Small intestine (tissue), 7 donors: ENCODE results near the gene TNC. TPM values are rescaled to one million over a fixed set of nuclear protein-coding genes. Genes with fewer than 3 reads are reported as not detected.
A peak's percentile ranks its signal among the peaks of the same experiment; 100 is the strongest.
"Not testable (repeated sequence)": the region's sequence is repeated elsewhere in the genome, so short reads cannot be mapped to it uniquely, and the experiment has no call there.

Experiments
- DNase-seq, 2 donors: peaks; one replicate each; pipeline versions ENCODE4 v3.0.0 to v3.0.0-alpha.2; 2013
- FAIRE-seq: peaks from 2 replicates; lab custom pipeline; 2012; peaks lifted over from hg19 to GRCh38; lab: Jason Lieb, UNC
- H3K27ac ChIP-seq, 3 donors: one replicate each; pipeline ENCODE4 v1.5.1; 2013; ENCODE audit warnings: low read length in 2 of 3, mild to moderate bottlenecking in 2 of 3, control low read depth in 1 of 3, inconsistent platforms in 1 of 3, low read depth in 1 of 3, moderate library complexity in 1 of 3
- H3K27me3 ChIP-seq, 3 donors: one replicate each; pipeline ENCODE4 v1.6.1; 2013; ENCODE audit warnings: low read length in 3 of 3, inconsistent platforms in 1 of 3; ENCODE audit not compliant: control insufficient read depth in 3 of 3, insufficient read depth in 3 of 3
- H3K36me3 ChIP-seq, 3 donors: one replicate each; pipeline ENCODE4 v1.6.1; 2013; ENCODE audit warnings: low read length in 3 of 3, inconsistent platforms in 1 of 3, low read depth in 1 of 3, mild to moderate bottlenecking in 1 of 3, moderate library complexity in 1 of 3; ENCODE audit not compliant: control insufficient read depth in 3 of 3, insufficient read depth in 2 of 3
- H3K4me1 ChIP-seq, 3 donors: one replicate each; pipeline ENCODE4 v1.6.1; 2013; ENCODE audit warnings: low read length in 2 of 3, inconsistent platforms in 1 of 3, low read depth in 1 of 3, mild to moderate bottlenecking in 1 of 3, moderate library complexity in 1 of 3; ENCODE audit not compliant: control insufficient read depth in 3 of 3, insufficient read depth in 2 of 3
- H3K4me3 ChIP-seq, 3 donors: one replicate each; pipeline ENCODE4 v1.5.1; 2013; ENCODE audit warnings: low read length in 3 of 3, control low read depth in 1 of 3, inconsistent platforms in 1 of 3, low read depth in 1 of 3, mild to moderate bottlenecking in 1 of 3, moderate library complexity in 1 of 3
- H3K9me3 ChIP-seq, 2 donors: one replicate each; pipeline ENCODE4 v1.6.1; 2013; ENCODE audit warnings: low read depth in 1 of 2, low read length in 1 of 2; ENCODE audit not compliant: control insufficient read depth in 2 of 2, insufficient read depth in 1 of 2
- WGBS, 3 donors: extraction: QIAGEN DNeasy Blood & Tissue Kit; methylation state at CpG; one replicate each; pipeline ENCODE4 v1.1.7; 2013; 5-methylcytosine and 5-hydroxymethylcytosine counted together
- polyA plus RNA-seq, 4 donors: library from polyadenylated mRNA; stranded (reverse) in 3 of 4; unstranded in 1 of 4; fragments of 200-250 nt in 3 of 4; fragments of 120-200 nt in 1 of 4; gene quantifications; one replicate each; pipeline versions ENCODE4 v1.2.1 to v1.2.3, GENCODE V29; 2013
- donor health status: healthy with polysubstance abuse.
- donor health status: control.
- donor health status: control.
- donor health status: Bipolar disorder and iron deficiency.
- donor health status: healthy.

Gene TNC
- polyA plus RNA-seq, 4 donors: 0.54 to 19.6 (median 3.9) TPM

- no peaks in the 10 kb centered on the region for H3K36me3 ChIP-seq
- peaks cover 0 to 8% (median 0%) of the 10 kb centered on the region in 3 donors for H3K4me1 ChIP-seq
- H3K9me3 ChIP-seq: no peaks in the 10 kb centered on the region
- H3K27ac ChIP-seq: no peak overlapping the region
- no peak for FAIRE-seq
- no peak for DNase-seq
- WGBS, 3 donors: 72 to 95% (median 83%) methylated on average over 12 of the region's 12 CpGs
- H3K4me3 ChIP-seq: no peak overlapping the region
- peaks cover 0 to 3% (median 0%) of the 10 kb centered on the region in 3 donors for H3K27me3 ChIP-seq
These were observed 14.7 kb upstream of the TNC start for GRCh38 chr9:115132648-115133047.

- H3K27ac ChIP-seq: no peak overlapping the region
These were observed 12.2 kb upstream of the TNC start for GRCh38 chr9:115130176-115130575.

GRCh38 chr9:115128726-115129125 lies 10.8 kb upstream of the TNC start:
- not testable (repeated sequence) for H3K27ac ChIP-seq, H3K9me3 ChIP-seq, H3K36me3 ChIP-seq, H3K27me3 ChIP-seq, FAIRE-seq, H3K4me1 ChIP-seq, DNase-seq, H3K4me3 ChIP-seq
- 85 to 86% (median 85%) methylated on average over 6 of the region's 6 CpGs for whole genome bisulfite sequencing, 3 donors

More at GRCh38 chr9:115130176-115130575, 12.2 kb upstream of the TNC start:
- Histone ChIP-seq H3K4me3 (no peak overlapping the region), H3K27me3 (peaks cover 0 to 3% (median 0%) of the 10 kb centered on the region in 3 donors), H3K36me3 (no peaks in the 10 kb centered on the region), H3K4me1 (no peaks in the 10 kb centered on the region), H3K9me3 (peaks cover 0 to 3% of the 10 kb centered on the region in 2 donors)
- FAIRE-seq (no peak), DNase-seq (no peak)
- WGBS, 3 donors: 73 to 84% (median 83%) methylated on average over 3 of the region's 3 CpGs

- no peak overlapping the region for H3K4me3 ChIP-seq
- no peak for FAIRE-seq
- H3K36me3 ChIP-seq: no peaks in the 10 kb centered on the region
- H3K27me3 ChIP-seq: peaks cover 0 to 4% (median 0%) of the 10 kb centered on the region in 3 donors
- H3K9me3 ChIP-seq: peaks cover 0 to 3% of the 10 kb centered on the region in 2 donors
- no peaks in the 10 kb centered on the region for H3K4me1 ChIP-seq
- no peak overlapping the region for H3K27ac ChIP-seq
- WGBS, 3 donors: 20 to 49% (median 37%) methylated on average over 4 of the region's 4 CpGs
- no peak for DNase-seq
These were observed 9.3 kb upstream of the TNC start for GRCh38 chr9:115127191-115127817.

GRCh38 chr9:115126404-115126803 lies 8.4 kb upstream of the TNC start:
- DNase-seq: no peak
- Histone ChIP-seq H3K9me3 (peaks cover 0 to 3% of the 10 kb centered on the region in 2 donors), H3K4me1 (no peaks in the 10 kb centered on the region), H3K27me3 (peaks cover 0 to 4% (median 3%) of the 10 kb centered on the region in 3 donors), H3K27ac (no peak overlapping the region), H3K36me3 (no peaks in the 10 kb centered on the region), H3K4me3 (no peak overlapping the region)
- no peak for FAIRE-seq
- WGBS, 3 donors: 74 to 78% (median 78%) methylated on average over 2 of the region's 2 CpGs

- no peak for FAIRE-seq
- H3K36me3 ChIP-seq: no peaks in the 10 kb centered on the region
- no peak for DNase-seq
- no peak overlapping the region for H3K4me3 ChIP-seq
- no peak overlapping the region for H3K27ac ChIP-seq
- H3K9me3 ChIP-seq: peaks cover 0 to 3% of the 10 kb centered on the region in 2 donors
- WGBS, 3 donors: 75 to 78% (median 75%) methylated on average over 5 of the region's 5 CpGs
- peaks cover 0 to 7% (median 0%) of the 10 kb centered on the region in 3 donors for H3K4me1 ChIP-seq
- peaks cover 0 to 14% (median 9%) of the 10 kb centered on the region in 3 donors for H3K27me3 ChIP-seq
These were observed 5.0 kb upstream of the TNC start for GRCh38 chr9:115122937-115123336.

GRCh38 chr9:115121181-115121580 lies 3.2 kb upstream of the TNC start:
- peaks cover 0 to 29% (median 13%) of the 10 kb centered on the region in 3 donors for H3K27me3 ChIP-seq
- peaks cover 0 to 3% of the 10 kb centered on the region in 2 donors for H3K9me3 ChIP-seq
- peak overlapping the region in 1 of 3 donors; percentile 8 for H3K27ac ChIP-seq
- peaks cover 0 to 7% (median 0%) of the 10 kb centered on the region in 3 donors for H3K4me1 ChIP-seq
- no peak overlapping the region for H3K4me3 ChIP-seq
- no peak for FAIRE-seq
- no peak for DNase-seq
- no peaks in the 10 kb centered on the region for H3K36me3 ChIP-seq

GRCh38 chr9:115118879-115119218 lies 892 bp upstream of the TNC start:
- peak overlapping the region in 2 of 3 donors; percentile 53 to 74 for H3K27ac ChIP-seq
- H3K36me3 ChIP-seq: no peaks in the 10 kb centered on the region
- no peak overlapping the region for H3K4me3 ChIP-seq
- peaks cover 0 to 7% (median 0%) of the 10 kb centered on the region in 3 donors for H3K4me1 ChIP-seq
- H3K9me3 ChIP-seq: no peaks in the 10 kb centered on the region
- H3K27me3 ChIP-seq: peaks cover 0 to 31% (median 13%) of the 10 kb centered on the region in 3 donors
- DNase-seq (peak; percentile 14 to 66), FAIRE-seq (no peak)
- 2 to 8% (median 4%) methylated on average over 8 of the region's 8 CpGs for WGBS, 3 donors
